NCI-H2196 (cell line): ENCODE results near the gene PRAMEF13.
"Not testable (repeated sequence)": the region's sequence is repeated elsewhere in the genome, so short reads cannot be mapped to it uniquely, and the experiment has no call there.

Experiments used
- DNase-seq: peaks from one replicate; lab custom pipeline; 2025; ENCODE audit not compliant: unreplicated experiment; lab: John Stamatoyannopoulos, UW

Gene PRAMEF13, protein sequence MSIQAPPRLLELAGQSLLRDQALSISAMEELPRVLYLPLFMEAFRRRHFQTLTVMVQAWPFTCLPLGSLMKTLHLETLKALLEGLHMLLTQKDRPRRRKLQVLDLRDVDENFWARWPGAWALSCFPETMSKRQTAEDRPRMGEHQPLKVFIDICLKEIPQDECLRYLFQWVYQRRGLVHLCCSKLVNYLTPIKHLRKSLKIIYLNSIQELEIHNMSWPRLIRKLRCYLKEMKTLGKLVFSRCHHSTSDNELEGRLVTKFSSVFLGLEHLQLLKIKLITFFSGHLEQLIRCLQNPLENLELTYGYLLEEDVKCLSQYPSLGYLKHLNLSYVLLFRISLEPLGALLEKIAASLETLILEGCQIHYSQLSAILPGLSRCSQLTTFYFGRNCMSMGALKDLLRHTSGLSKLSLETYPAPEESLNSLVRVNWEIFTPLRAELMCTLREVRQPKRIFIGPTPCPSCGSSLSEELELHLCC

GRCh38 chr1:13201309-13201708 lies at the start of gene PRAMEF13:
PRAMEF13 (minus strand) TSS chr1:13201409; CDS start chr1:13199589, 1,820 bp downstream.
- not testable (repeated sequence) for DNase-seq

DNA sequence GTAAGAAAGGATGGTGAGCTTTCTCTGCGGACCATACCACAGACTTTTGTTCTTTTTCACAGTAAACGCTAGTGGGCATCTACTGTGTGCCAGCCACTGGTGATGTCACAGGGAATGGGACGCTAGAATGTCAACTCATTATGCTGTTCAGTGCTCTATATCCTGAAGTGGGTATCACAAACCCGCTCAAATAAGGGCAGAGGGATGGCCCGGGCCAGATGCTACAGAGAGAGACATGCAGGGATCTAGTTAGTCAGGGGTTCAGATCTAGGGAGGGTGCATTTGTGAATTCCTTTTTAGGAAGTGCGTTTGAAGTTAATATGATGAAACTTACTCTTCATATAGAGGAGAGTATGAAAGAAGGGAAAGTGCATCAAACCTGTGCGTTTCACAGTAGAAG lies 45.9 kb upstream of the PRAMEF13 start:
- not testable (repeated sequence) for DNase-seq

GRCh38 chr1:13246554-13246871 lies 45.3 kb upstream of the PRAMEF13 start:
- DNase-seq, result not testable (repeated sequence)

DNA sequence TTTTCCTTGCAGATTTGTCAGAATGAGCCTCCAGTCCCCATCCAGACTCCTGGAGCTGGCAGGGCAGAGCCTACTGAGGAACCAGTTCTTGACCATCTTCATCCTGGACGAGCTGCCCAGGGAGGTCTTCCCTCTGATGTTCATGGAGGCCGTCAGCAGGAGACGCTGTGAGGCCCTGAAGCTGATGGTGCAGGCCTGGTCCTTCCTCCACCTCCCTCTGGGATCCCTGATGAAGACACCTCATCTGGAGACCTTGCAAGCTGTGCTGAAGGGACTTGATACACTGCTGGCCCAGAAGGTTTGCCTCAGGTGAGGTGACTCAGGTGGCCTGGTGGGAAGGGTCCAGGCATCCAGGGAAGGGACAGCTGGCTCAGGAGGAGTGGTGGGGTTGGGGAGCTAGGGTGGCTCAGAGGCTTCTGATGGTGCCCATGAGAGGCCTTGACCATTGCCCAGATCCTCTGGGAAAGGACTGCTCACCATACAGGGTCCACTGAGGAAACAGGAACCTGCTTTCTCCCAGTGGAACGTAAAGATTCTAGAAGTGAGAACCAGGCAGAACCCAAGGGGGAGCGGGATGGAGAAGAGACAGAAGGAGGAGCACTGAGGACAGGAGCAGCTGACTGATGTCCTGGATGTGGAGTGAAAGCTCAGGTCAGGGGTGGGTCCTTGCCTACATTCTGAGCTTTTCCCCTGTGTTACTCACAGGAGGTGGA lies 44.8 kb upstream of the PRAMEF13 start:
- not testable (repeated sequence) for DNase-seq

GRCh38 chr1:13243536-13244263 lies 42.5 kb upstream of the PRAMEF13 start:
- not testable (repeated sequence) for DNase-seq

DNA sequence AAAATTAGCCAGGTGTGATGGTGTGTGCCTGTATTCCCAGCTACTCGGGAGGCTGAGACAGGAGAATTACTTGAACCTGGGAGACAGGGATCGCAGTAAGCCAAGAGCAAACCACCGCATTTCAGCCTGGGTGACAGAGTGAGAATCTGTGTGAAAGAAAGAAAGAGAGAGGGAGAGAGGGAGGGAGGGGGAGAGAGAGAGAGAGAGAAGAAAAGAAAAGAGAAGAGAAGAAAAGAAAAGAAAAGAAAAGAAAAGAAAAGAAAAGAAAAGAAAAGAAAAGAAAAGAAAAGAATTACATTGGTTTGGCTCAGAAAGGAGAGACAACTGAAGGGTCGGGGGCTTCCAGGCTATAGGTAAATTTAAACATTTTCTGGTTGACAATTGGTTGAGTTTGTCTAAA lies 38.4 kb upstream of the PRAMEF13 start:
- DNase-seq, result not testable (repeated sequence)

GRCh38 chr1:13237572-13237971 lies 36.4 kb upstream of the PRAMEF13 start:
- DNase-seq, result not testable (repeated sequence)

DNA sequence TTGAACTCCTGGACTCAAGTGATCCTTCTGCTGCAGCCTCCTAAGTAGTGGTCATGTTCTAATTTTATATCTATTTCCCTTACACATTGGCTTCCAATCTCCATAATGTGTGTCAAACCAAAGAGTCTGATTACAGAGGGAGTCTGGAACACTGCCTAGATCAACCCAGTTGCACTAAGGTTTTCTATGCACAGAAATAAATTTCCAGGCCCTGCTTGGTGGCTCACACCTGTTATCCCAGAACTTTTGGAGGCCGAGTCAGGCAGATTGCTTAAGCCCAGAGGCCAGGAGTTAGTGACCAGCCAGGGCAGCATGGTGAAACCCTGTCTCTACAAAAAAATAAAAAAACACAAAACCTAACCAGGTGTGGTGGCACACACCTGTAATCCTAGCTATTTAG lies 32.8 kb upstream of the PRAMEF13 start:
- not testable (repeated sequence) for DNase-seq

- not testable (repeated sequence) for DNase-seq
Observed at GRCh38 chr1:13232056-13232455, 30.8 kb upstream of the PRAMEF13 start.

DNA sequence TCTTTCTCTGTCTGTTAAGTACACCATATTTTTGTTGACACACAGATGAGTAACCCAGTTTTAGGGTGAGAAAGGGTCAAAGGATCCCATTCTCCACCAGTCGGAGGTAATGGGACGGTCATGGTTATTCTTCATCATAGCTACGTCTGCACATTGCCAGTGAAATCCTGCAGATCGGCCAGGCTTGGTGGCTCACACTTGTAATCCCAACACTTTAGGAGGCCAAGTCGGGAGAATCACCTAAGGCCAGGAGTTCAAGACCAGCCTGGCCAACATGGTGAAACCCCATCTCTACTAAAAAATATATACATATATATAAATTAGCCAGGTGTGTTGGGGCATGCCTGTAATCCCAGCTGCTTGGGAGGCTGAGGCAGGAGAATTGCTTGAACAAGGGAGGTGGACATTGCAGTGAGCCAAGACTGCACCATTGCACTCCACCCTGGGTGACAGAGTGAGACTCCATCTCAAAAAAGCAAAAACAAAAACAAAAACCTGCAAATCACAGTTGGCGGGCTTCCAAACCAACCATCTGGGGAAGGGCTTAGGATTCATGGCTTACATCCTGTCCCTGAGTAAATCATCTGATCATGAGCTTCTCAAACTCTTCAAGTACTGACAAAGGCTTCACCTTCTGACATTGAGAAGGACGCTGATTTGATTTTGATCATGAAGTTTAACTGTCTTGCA lies 30.0 kb upstream of the PRAMEF13 start:
- DNase-seq, result not testable (repeated sequence)

- not testable (repeated sequence) for DNase-seq
Observed at GRCh38 chr1:13230601-13231000, 29.4 kb upstream of the PRAMEF13 start.

DNA sequence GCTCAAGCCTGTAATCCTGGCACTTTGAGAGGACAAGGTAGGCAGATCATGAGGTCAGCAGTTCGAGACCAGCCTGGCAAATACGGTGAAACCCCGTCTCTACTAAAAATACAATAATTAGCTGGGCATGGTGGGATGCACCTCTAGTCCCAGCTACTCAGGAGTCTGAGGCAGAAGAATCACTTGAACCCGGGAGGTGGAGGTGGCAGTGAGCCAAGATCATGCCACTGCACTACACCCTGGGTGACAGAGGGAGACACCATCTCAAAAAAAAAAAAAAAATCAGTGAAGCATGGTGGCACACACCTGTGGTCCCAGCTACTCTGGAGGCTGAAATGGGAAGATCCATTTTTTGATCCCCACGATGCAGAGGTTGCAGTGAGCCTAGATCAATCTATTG lies 28.9 kb upstream of the PRAMEF13 start:
- DNase-seq, result not testable (repeated sequence)

GRCh38 chr1:13228343-13228781 lies 27.2 kb upstream of the PRAMEF13 start:
- peak; percentile 34 for DNase-seq

- DNase-seq, result not testable (repeated sequence)
Observed at GRCh38 chr1:13227271-13228055, 26.3 kb upstream of the PRAMEF13 start.

DNA sequence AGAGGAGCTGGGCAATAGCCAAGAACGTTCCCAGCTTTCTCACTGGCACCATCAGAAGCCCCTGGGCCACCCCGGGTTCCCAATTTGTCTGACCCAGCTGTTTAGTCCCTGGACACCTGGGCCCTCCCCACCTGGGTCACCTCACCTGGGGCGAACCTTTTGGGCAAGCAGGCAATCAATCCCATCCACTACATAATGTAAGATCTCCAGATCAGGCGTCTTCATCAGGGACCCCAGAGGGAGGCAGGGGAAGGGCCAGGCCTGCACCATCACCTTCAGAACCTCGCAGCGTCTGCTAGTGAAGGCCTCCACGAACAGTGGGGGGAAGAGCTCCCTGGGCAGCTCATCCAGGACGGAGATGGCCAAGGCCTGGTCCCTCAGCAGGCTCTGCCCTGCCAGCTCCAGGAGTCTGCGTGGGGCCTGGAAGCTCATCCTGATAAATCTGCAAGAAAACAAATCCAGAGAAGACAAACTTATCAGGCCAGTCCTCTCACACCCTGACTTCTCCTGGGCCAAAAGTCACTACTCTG lies 24.5 kb upstream of the PRAMEF13 start, which contains the start of gene PRAMEF18:
TSS of gene PRAMEF18 (minus strand) at position 480 of the 530 bp plus-strand sequence. CDS start at position 432, 48 bp downstream.
- not testable (repeated sequence) for DNase-seq

DNA sequence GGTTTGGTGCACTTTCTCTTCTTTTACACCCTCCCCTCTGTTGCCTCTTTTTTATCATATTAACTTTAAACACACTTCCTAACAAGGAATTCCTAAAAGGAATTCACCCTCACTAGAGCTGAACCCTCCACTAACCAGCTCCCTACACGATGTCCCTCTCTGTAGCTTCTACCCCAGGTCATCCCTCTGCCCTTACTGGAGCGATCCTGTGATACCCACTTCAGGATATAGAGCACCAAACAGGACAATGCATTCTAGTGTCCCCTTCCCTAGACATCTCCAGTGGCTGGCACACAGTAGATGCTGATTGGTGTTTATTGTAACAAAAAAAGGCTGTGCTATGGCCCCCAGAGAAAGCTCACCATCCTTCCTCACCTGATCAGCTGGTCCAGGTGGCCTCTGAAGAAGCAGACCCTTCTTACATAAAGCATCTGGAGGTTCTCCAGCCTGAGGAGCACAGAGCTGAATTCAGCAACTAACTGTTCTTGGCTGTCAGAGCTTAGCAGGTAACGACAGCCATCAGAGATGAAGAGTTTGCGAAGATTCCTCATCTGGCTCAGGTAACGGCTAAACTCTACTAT lies 23.4 kb upstream of the PRAMEF13 start:
- no peak for DNase-seq

DNA sequence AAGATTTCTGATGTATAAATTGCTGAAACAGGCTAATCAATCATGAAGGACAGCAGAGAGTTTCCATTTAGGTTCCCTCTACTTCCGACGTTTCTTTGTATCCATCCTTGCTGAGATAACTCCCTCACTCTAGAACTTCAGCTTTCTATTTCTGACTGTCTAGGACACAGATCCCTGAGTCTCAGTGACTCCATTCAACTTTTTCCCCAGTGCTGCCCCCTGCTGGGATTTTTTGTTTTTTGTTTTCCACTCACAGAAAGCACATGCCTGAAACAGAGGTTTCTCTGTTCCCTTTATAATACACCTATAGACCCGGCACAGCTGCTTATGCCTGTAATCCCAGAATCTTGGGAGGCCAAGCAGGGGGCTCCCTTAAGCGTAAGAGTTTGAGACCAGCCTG lies 21.6 kb upstream of the PRAMEF13 start:
- DNase-seq, result not testable (repeated sequence)

GRCh38 chr1:13219203-13219602 lies 18.0 kb upstream of the PRAMEF13 start:
- DNase-seq, result not testable (repeated sequence)

DNA sequence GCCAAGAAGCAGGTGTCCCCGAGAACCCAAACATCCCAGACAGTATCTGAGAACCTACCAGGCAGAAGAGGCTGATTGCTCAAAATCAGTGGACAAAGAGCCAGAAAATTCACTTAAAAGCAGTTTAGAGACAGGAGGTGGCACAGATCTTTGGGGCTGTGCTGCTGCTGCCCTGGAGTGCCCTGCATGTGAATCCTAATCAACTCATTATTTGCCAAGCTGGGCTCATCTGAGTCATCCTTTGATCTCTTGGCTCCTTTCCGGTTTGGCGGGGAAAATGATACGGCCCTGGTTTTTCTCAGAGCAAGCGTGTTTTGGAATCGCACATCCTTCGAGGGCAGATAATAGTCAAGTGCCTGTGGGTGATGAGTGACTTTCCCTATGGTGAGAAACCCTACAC lies 15.4 kb upstream of the PRAMEF13 start:
- DNase-seq, result not testable (repeated sequence)
